ENCODE data around the gene TMED10. TPM values are rescaled to one million over a fixed set of nuclear protein-coding genes. Genes with fewer than 3 reads are reported as not detected.

The TMED10 gene
- total RNA-seq, 1 experiment from 2014 or later = 253 TPM

GRCh38 chr14:75098682-75099081 is 77.7 kb downstream of the TMED10 start:
- Histone ChIP-seq H2AFZ (ENCODE audit: low read length) (no peak overlapping the region), H3K27me3 (ENCODE audit: low read length) (no peaks in the 10 kb centered on the region), H3F3A (ENCODE audit: low read length, unreplicated experiment) (no peaks in the 10 kb centered on the region), H3K4me1 (ENCODE audit: insufficient read depth, low read length) (no peaks in the 10 kb centered on the region), H3K36me3 (ENCODE audit: low read depth, low read length) (peaks cover 4% of the 10 kb centered on the region; the same call in 1 of the 2 replicates), H3K9me2 (replicated peaks; ENCODE audit: low read length) (no peaks in the 10 kb centered on the region), H3K4me3 (ENCODE audit: low read length) (no peak overlapping the region), H3K9ac (ENCODE audit: low read length) (no peak overlapping the region), H3K9me3 (ENCODE audit: low read length) (no peaks in the 10 kb centered on the region), H3K27ac (ENCODE audit: low read length) (no peak overlapping the region), H3K79me2 (ENCODE audit: low read length) (no peaks in the 10 kb centered on the region), H4K20me1 (ENCODE audit: low read length) (no peaks in the 10 kb centered on the region), H3K4me2 (ENCODE audit: low read length) (no peak overlapping the region)
- intact Hi-C loops (cut with micrococcal nuclease) = no loop called here
- CTCF ChIA-PET = interaction anchor here (0.5 to 0.6 kb wide), 2 partner anchors 9 to 219 kb away, joined by 3 to 4 read pairs; no protein-coding TSS in a partner anchor
- no TSS peak for BruUV-seq (replicated peaks)
- no peak for DNase-seq
- no peak for TF ChIP-seq EZH2 (IDR thresholded peaks at IDR 0.05; ENCODE audit: low read length, unreplicated experiment)
- TF ChIP-seq EZH2phosphoT487 (IDR thresholded peaks at IDR 0.05; ENCODE audit: borderline replicate concordance, low read length) = no peak
- no peak for TF ChIP-seq CTCF (conservative IDR thresholded peaks at IDR 0.05; ENCODE audit: low read depth, low read length)
- POLR2A ChIA-PET (ENCODE audit: unreplicated experiment) = no interaction called here
- no peak for ATAC-seq

GRCh38 chr14:75098212-75098611 is 78.2 kb downstream of the TMED10 start:
- CTCF ChIA-PET = interaction anchor here (0.6 kb wide), 1 partner anchor 8 kb away, joined by 4 read pairs; no protein-coding TSS in a partner anchor
- H3K9me2 ChIP-seq (replicated peaks; ENCODE audit: low read length) = no peaks in the 10 kb centered on the region
- POLR2A ChIA-PET (ENCODE audit: unreplicated experiment) = no interaction called here
- no peaks in the 10 kb centered on the region for H4K20me1 ChIP-seq (ENCODE audit: low read length)
- no peak overlapping the region for H3K4me3 ChIP-seq (ENCODE audit: low read length)
- H3K4me2 ChIP-seq (ENCODE audit: low read length) = no peak overlapping the region
- BruUV-seq (replicated peaks) = no TSS peak
- no peaks in the 10 kb centered on the region for H3K27me3 ChIP-seq (ENCODE audit: low read length)
- H3F3A ChIP-seq (ENCODE audit: low read length, unreplicated experiment) = no peaks in the 10 kb centered on the region
- H3K4me1 ChIP-seq (ENCODE audit: insufficient read depth, low read length) = no peaks in the 10 kb centered on the region
- intact Hi-C loops (cut with micrococcal nuclease) = no loop called here
- no peak overlapping the region for H3K27ac ChIP-seq (ENCODE audit: low read length)
- peaks cover 4% of the 10 kb centered on the region; the same call in 1 of the 2 replicates for H3K36me3 ChIP-seq (ENCODE audit: low read depth, low read length)
- ATAC-seq (no peak), DNase-seq (no peak)
- TF ChIP-seq EZH2phosphoT487 (IDR thresholded peaks at IDR 0.05; ENCODE audit: borderline replicate concordance, low read length) (no peak), EZH2 (IDR thresholded peaks at IDR 0.05; ENCODE audit: low read length, unreplicated experiment) (no peak), CTCF (conservative IDR thresholded peaks at IDR 0.05; ENCODE audit: low read depth, low read length) (no peak)
- no peak overlapping the region for H3K9ac ChIP-seq (ENCODE audit: low read length)
- H2AFZ ChIP-seq (ENCODE audit: low read length) = no peak overlapping the region
- H3K9me3 ChIP-seq (ENCODE audit: low read length) = no peaks in the 10 kb centered on the region
- no peaks in the 10 kb centered on the region for H3K79me2 ChIP-seq (ENCODE audit: low read length)

- no peak overlapping the region for H3K9ac ChIP-seq (ENCODE audit: low read length)
- CTCF ChIA-PET = no interaction called here
- POLR2A ChIA-PET (ENCODE audit: unreplicated experiment) = no interaction called here
- H3K36me3 ChIP-seq (ENCODE audit: low read depth, low read length) = peaks cover 4% of the 10 kb centered on the region; the same call in 1 of the 2 replicates
- H3K9me3 ChIP-seq (ENCODE audit: low read length) = no peaks in the 10 kb centered on the region
- no peaks in the 10 kb centered on the region for H3F3A ChIP-seq (ENCODE audit: low read length, unreplicated experiment)
- DNase-seq (no peak), ATAC-seq (no peak)
- H2AFZ ChIP-seq (ENCODE audit: low read length) = no peak overlapping the region
- H3K4me3 ChIP-seq (ENCODE audit: low read length) = no peak overlapping the region
- no peaks in the 10 kb centered on the region for H3K9me2 ChIP-seq (replicated peaks; ENCODE audit: low read length)
- H3K27ac ChIP-seq (ENCODE audit: low read length) = no peak overlapping the region
- H3K4me2 ChIP-seq (ENCODE audit: low read length) = no peak overlapping the region
- H3K27me3 ChIP-seq (ENCODE audit: low read length) = no peaks in the 10 kb centered on the region
- intact Hi-C loops (cut with micrococcal nuclease) = no loop called here
- H3K4me1 ChIP-seq (ENCODE audit: insufficient read depth, low read length) = no peaks in the 10 kb centered on the region
- TF ChIP-seq EZH2 (IDR thresholded peaks at IDR 0.05; ENCODE audit: low read length, unreplicated experiment) (no peak), EZH2phosphoT487 (IDR thresholded peaks at IDR 0.05; ENCODE audit: borderline replicate concordance, low read length) (no peak), CTCF (conservative IDR thresholded peaks at IDR 0.05; ENCODE audit: low read depth, low read length) (no peak)
- no peaks in the 10 kb centered on the region for H4K20me1 ChIP-seq (ENCODE audit: low read length)
- BruUV-seq (replicated peaks) = no TSS peak
- no peaks in the 10 kb centered on the region for H3K79me2 ChIP-seq (ENCODE audit: low read length)
Observed at GRCh38 chr14:75096959-75097358, 79.5 kb downstream of the TMED10 start.
